HUDEP-2 (cell line): ENCODE measurements around the gene SHISA5.
"Not testable (repeated sequence)": the region's sequence is repeated elsewhere in the genome, so short reads cannot be mapped to it uniquely, and the experiment has no call there.

Source experiments
- DNase-seq, 76 experiments: peaks; one replicate each; lab custom pipeline; 2025; ENCODE audit not compliant: unreplicated experiment in 76 of 76; lab: John Stamatoyannopoulos, UW

SHISA5 gene

GRCh38 chr3:48463703-48464102 is 40.3 kb downstream of the SHISA5 start:
- no peak for DNase-seq

GRCh38 chr3:48461767-48462166 is 42.2 kb downstream of the SHISA5 start:
- DNase-seq: not testable (repeated sequence)

GRCh38 chr3:48460517-48460902 is 43.5 kb downstream of the SHISA5 start:
- DNase-seq: no peak

GRCh38 chr3:48459773-48460516 is 44.0 kb downstream of the SHISA5 start:
- no peak for DNase-seq

- no peak for DNase-seq
These were observed 44.6 kb downstream of the SHISA5 start for GRCh38 chr3:48459331-48459730.

GRCh38 chr3:48456456-48456855 is 47.5 kb downstream of the SHISA5 start:
- DNase-seq: no peak

- DNase-seq: no peak
These were observed 52.7 kb downstream of the SHISA5 start for GRCh38 chr3:48451270-48451669.

- peak in 72 of 76 experiments; percentile 22 to 92 (median 78) for DNase-seq
These were observed 57.4 kb downstream of the SHISA5 start, which contains the start of gene ATRIP for GRCh38 chr3:48446425-48447193. Gene ATRIP, plus strand, starts transcription at chr3:48446737. Its CDS starts 109 bp downstream, at chr3:48446846.

GRCh38 chr3:48446043-48446424 is 57.9 kb downstream of the SHISA5 start:
- DNase-seq: no peak

GRCh38 chr3:48445277-48445882 is 58.6 kb downstream of the SHISA5 start:
- DNase-seq: no peak

- no peak for DNase-seq
These were observed 62.0 kb downstream of the SHISA5 start for GRCh38 chr3:48441940-48442339.

- no peak for DNase-seq
These were observed 63.4 kb downstream of the SHISA5 start for GRCh38 chr3:48440590-48440958.

- DNase-seq: peak in 75 of 76 experiments; percentile 43 to 98 (median 96)
These were observed 64.0 kb downstream of the SHISA5 start, which contains the start of the genes CCDC51 and TMA7 for GRCh38 chr3:48439820-48440589. Gene CCDC51, minus strand, starts transcription at chr3:48440119. Its CDS starts 4,991 bp downstream, at chr3:48435128. Gene TMA7, plus strand, starts transcription at chr3:48440257. Its CDS starts 40 bp downstream, at chr3:48440297.

GRCh38 chr3:48437812-48438211 is 66.2 kb downstream of the SHISA5 start:
- no peak for DNase-seq

GRCh38 chr3:48436855-48437254 is 67.1 kb downstream of the SHISA5 start:
- no peak for DNase-seq

GRCh38 chr3:48436477-48436787 is 67.5 kb downstream of the SHISA5 start:
- no peak for DNase-seq

- peak in 72 of 76 experiments; percentile 10 to 85 (median 66) for DNase-seq
These were observed 68.0 kb downstream of the SHISA5 start for GRCh38 chr3:48435774-48436476.

GRCh38 chr3:48435223-48435595 is 68.8 kb downstream of the SHISA5 start:
- no peak for DNase-seq

- peak in 28 of 76 experiments; percentile 3 to 38 (median 18) for DNase-seq
These were observed 69.3 kb downstream of the SHISA5 start for GRCh38 chr3:48434591-48435222.
